ENCODE measurements around the gene PCDHGA1. TPM values are rescaled to one million over a fixed set of nuclear protein-coding genes. Genes with fewer than 3 reads are reported as not detected.

PCDHGA1 gene
- total RNA-seq, 1 donor from 2014 or later: 1.5 TPM

- H3K27ac Mint-ChIP-seq: peak overlapping the region; percentile 73
Measured at GRCh38 chr5:141501761-141502160, 171.4 kb downstream of the PCDHGA1 start.

GRCh38 chr5:141503681-141504080, 173.4 kb downstream of the PCDHGA1 start:
- H3K4me2 ChIP-seq: no peak overlapping the region
- Mint-ChIP-seq H3K27ac (peak overlapping the region; percentile 93), H3K4me1 (peaks cover 39% of the 10 kb centered on the region), H3K4me3 (no peak overlapping the region), H3K27me3 (ENCODE audit: insufficient read depth, low read depth) (peaks cover 4% of the 10 kb centered on the region), H3K9me3 (no peaks in the 10 kb centered on the region), H3K36me3 (peaks cover 37% of the 10 kb centered on the region)
- H4K20me1 ChIP-seq (ENCODE audit: low read depth): peaks cover 16% of the 10 kb centered on the region
- no peak overlapping the region for H2AFZ ChIP-seq (replicated peaks)
- no peaks in the 10 kb centered on the region for H3K36me3 ChIP-seq
- no peak overlapping the region for H3K9ac ChIP-seq
- H3K79me2 ChIP-seq (ENCODE audit: low read depth): no peaks in the 10 kb centered on the region
- H3K27ac ChIP-seq: no peak overlapping the region
- DNase-seq (ENCODE audit: low spot score): no peak
- H3K4me3 ChIP-seq: no peak overlapping the region
- TF ChIP-seq EZH2 (IDR thresholded peaks at IDR 0.05) (no peak), CTCF (IDR thresholded peaks at IDR 0.05) (no peak), EZH2phosphoT487 (IDR thresholded peaks at IDR 0.05) (no peak)
- H3K4me1 ChIP-seq: peaks cover 18% of the 10 kb centered on the region
- H3F3A ChIP-seq (ENCODE audit: low read depth): peaks cover 20% of the 10 kb centered on the region
- H3K9me3 ChIP-seq (ENCODE audit: low read depth): no peaks in the 10 kb centered on the region
- no peaks in the 10 kb centered on the region for H3K27me3 ChIP-seq

More at GRCh38 chr5:141501761-141502160, 171.4 kb downstream of the PCDHGA1 start:
- Histone ChIP-seq H3K9ac (no peak overlapping the region), H3K4me3 (no peak overlapping the region), H3F3A (ENCODE audit: low read depth) (peaks cover 1% of the 10 kb centered on the region), H3K79me2 (ENCODE audit: low read depth) (no peaks in the 10 kb centered on the region), H3K36me3 (no peaks in the 10 kb centered on the region), H3K27ac (no peak overlapping the region), H3K27me3 (no peaks in the 10 kb centered on the region), H3K9me3 (ENCODE audit: low read depth) (no peaks in the 10 kb centered on the region), H2AFZ (replicated peaks) (no peak overlapping the region), H3K4me2 (no peak overlapping the region), H3K4me1 (peaks cover under 1% of the 10 kb centered on the region), H4K20me1 (ENCODE audit: low read depth) (peaks cover 4% of the 10 kb centered on the region)
- H3K27me3 Mint-ChIP-seq (ENCODE audit: insufficient read depth, low read depth): peaks cover 4% of the 10 kb centered on the region
- peaks cover 25% of the 10 kb centered on the region for H3K4me1 Mint-ChIP-seq
- peaks cover 46% of the 10 kb centered on the region for H3K36me3 Mint-ChIP-seq
- H3K4me3 Mint-ChIP-seq: no peak overlapping the region
- DNase-seq (ENCODE audit: low spot score): no peak
- H3K9me3 Mint-ChIP-seq: no peaks in the 10 kb centered on the region
- no peak for TF ChIP-seq EZH2 (IDR thresholded peaks at IDR 0.05)
- no peak for TF ChIP-seq EZH2phosphoT487 (IDR thresholded peaks at IDR 0.05)
- no peak for TF ChIP-seq CTCF (IDR thresholded peaks at IDR 0.05)

- peaks cover 43% of the 10 kb centered on the region for H3K4me1 Mint-ChIP-seq
Measured at GRCh38 chr5:141504216-141504615, 173.9 kb downstream of the PCDHGA1 start.

More at GRCh38 chr5:141504216-141504615, 173.9 kb downstream of the PCDHGA1 start:
- H3K27ac Mint-ChIP-seq: peak overlapping the region; percentile 93
- H3K4me3 Mint-ChIP-seq: no peak overlapping the region
- Histone ChIP-seq H3K4me1 (peaks cover 20% of the 10 kb centered on the region), H3K27me3 (no peaks in the 10 kb centered on the region), H3K36me3 (no peaks in the 10 kb centered on the region), H3K9me3 (ENCODE audit: low read depth) (no peaks in the 10 kb centered on the region), H3K79me2 (ENCODE audit: low read depth) (no peaks in the 10 kb centered on the region), H3F3A (ENCODE audit: low read depth) (peaks cover 25% of the 10 kb centered on the region), H3K4me2 (no peak overlapping the region), H3K27ac (no peak overlapping the region), H2AFZ (replicated peaks) (no peak overlapping the region), H3K4me3 (no peak overlapping the region), H4K20me1 (ENCODE audit: low read depth) (peaks cover 16% of the 10 kb centered on the region), H3K9ac (no peak overlapping the region)
- H3K9me3 Mint-ChIP-seq: no peaks in the 10 kb centered on the region
- H3K27me3 Mint-ChIP-seq (ENCODE audit: insufficient read depth, low read depth): peaks cover 6% of the 10 kb centered on the region
- TF ChIP-seq EZH2 (IDR thresholded peaks at IDR 0.05) (no peak), EZH2phosphoT487 (IDR thresholded peaks at IDR 0.05) (no peak), CTCF (IDR thresholded peaks at IDR 0.05) (no peak)
- no peak for DNase-seq (ENCODE audit: low spot score)
- peaks cover 34% of the 10 kb centered on the region for H3K36me3 Mint-ChIP-seq
